Transverse colon (tissue), 4 donors: ENCODE results near the gene DHH. TPM values are rescaled to one million over a fixed set of nuclear protein-coding genes. Genes with fewer than 3 reads are reported as not detected.

Source experiments
- DNase-seq: peaks from one replicate; pipeline ENCODE4 v3.0.0-alpha.2; 2019
- H3K27ac ChIP-seq, 4 donors: fragments of 200-600 bp; sonication (generic); 2 replicates each; pipeline ENCODE4 v1.5.1; 2016 to 2018; ENCODE audit warnings: inconsistent platforms in 4 of 4
- H3K27me3 ChIP-seq: fragments of 200-600 bp; sonication (generic); 2 replicates; pipeline ENCODE4 v1.5.1; 2017; ENCODE audit warnings: inconsistent platforms
- H3K36me3 ChIP-seq, 4 donors: fragments of 200-600 bp; sonication (generic); 2 replicates each; pipeline ENCODE4 v1.5.1; 2017 to 2019; ENCODE audit warnings: inconsistent platforms in 4 of 4
- H3K4me1 ChIP-seq, 4 donors: fragments of 200-600 bp; sonication (generic); 2 replicates each; pipeline ENCODE4 v1.5.1; 2017 to 2020; ENCODE audit warnings: inconsistent platforms in 4 of 4
- H3K4me3 ChIP-seq, 4 donors: fragments of 200-600 bp; sonication (generic); 1 replicate in 1 of 4; 2 replicates in 3 of 4; pipeline versions ENCODE4 v1.5.1 to v1.6.1; 2017 to 2019; ENCODE audit warnings: inconsistent platforms in 4 of 4
- H3K9me3 ChIP-seq, 2 donors: fragments of 200-600 bp; sonication (generic); 2 replicates each; pipeline ENCODE4 v1.5.1; 2017 to 2019; ENCODE audit warnings: inconsistent platforms in 2 of 2
- CTCF ChIP-seq, 5 experiments: fragments of 200-600 bp in 3 of 5; fragments of 450-650 bp in 2 of 5; sonication (generic) in 3 of 5; IDR thresholded peaks; 1 replicate in 2 of 5; 2 replicates in 3 of 5; pipeline ENCODE4 v1.5.1; 2016 to 2017; ENCODE audit warnings: antibody characterized with exemption in 5 of 5, inconsistent platforms in 3 of 5, mild to moderate bottlenecking in 2 of 5, moderate library complexity in 1 of 5
- EP300 ChIP-seq: sonication (generic); formaldehyde crosslinking; IDR thresholded peaks from one replicate; pipeline ENCODE4 v1.6.1; 2017; ENCODE audit warnings: antibody characterized with exemption, low read depth
- POLR2A ChIP-seq: fragments of 450-650 bp; IDR thresholded peaks from one replicate; pipeline ENCODE4 v1.6.1; 2016; ENCODE audit warnings: antibody characterized with exemption, mild to moderate bottlenecking, moderate library complexity
- POLR2AphosphoS5 ChIP-seq, 3 donors: sonication (generic); formaldehyde crosslinking; IDR thresholded peaks; one replicate each; pipeline ENCODE4 v1.6.1; 2016; ENCODE audit warnings: antibody characterized with exemption in 3 of 3
- WGBS, 2 donors: methylation state at CpG; one replicate each; pipeline ENCODE4 v1.1.5; 2018; ENCODE audit warnings: low coverage in 1 of 2; 5-methylcytosine and 5-hydroxymethylcytosine counted together
- in situ Hi-C, 4 donors: fragments of 200-750 bp; cut with MboI; loops; one replicate each; pipeline versions ENCODE4 v1.15.0 to v1.15.1; 2017; ENCODE audit warnings: low sequenced_read_pairs in 3 of 4, low pct_ligation_motif_present in 1 of 4, low pct_unique_long_range_greater_than_20kb in 1 of 4
- intact Hi-C: fragments of 100-400 bp; cut with DNase I; formaldehyde crosslinking; loops from one replicate; pipeline ENCODE4 v1.15.1; 2023; ENCODE audit warnings: low total_unique reads
- total RNA-seq, 4 donors: library from RNA; depleted of rRNA; stranded (reverse); fragments of >200 nt; gene quantifications; one replicate each; pipeline ENCODE4 v1.1.0, GENCODE V29; 2016

DHH gene
- total RNA-seq, 4 donors from 2014 or later: 0.27 to 0.32 TPM; not detected in 2

GRCh38 chr12:49089821-49090773 lies 4.5 kb downstream of the DHH start:
- in situ Hi-C loops: loop anchor here in 3 of 4 donors (10.0 to 25.0 kb wide), 2 partner anchors 145 to 147 kb away; no protein-coding TSS in a partner anchor
- TF ChIP-seq POLR2A (no peak), POLR2AphosphoS5 (IDR thresholded peaks at IDR 0.05) (peak in 1 of 3 donors; percentile 10)
- Histone ChIP-seq H3K27ac (no peak overlapping the region), H3K4me1 (peaks cover 32 to 55% (median 42%) of the 10 kb centered on the region in 4 donors), H3K36me3 (no peaks in the 10 kb centered on the region), H3K9me3 (no peaks in the 10 kb centered on the region), H3K27me3 (peaks cover 67% of the 10 kb centered on the region), H3K4me3 (peak overlapping the region in 2 of 4 donors; percentile 4 to 43)
- intact Hi-C loops: loop anchor here (5.0 to 10.0 kb wide), 2 partner anchors 32 to 145 kb away; no protein-coding TSS in a partner anchor
- WGBS, 2 donors: 4 to 33% methylated on average over 3 to 49 of the region's 88 CpGs
- DNase-seq: no peak

- WGBS, 2 donors: 55 to 57% methylated on average over 2 to 6 of the region's 6 CpGs
- no peak for DNase-seq
- H3K9me3 ChIP-seq: no peaks in the 10 kb centered on the region
- H3K27ac ChIP-seq: no peak overlapping the region
- TF ChIP-seq POLR2A (no peak), POLR2AphosphoS5 (IDR thresholded peaks at IDR 0.05) (no peak), CTCF (IDR thresholded peaks at IDR 0.05) (no peak), EP300 (no peak)
- H3K36me3 ChIP-seq: no peaks in the 10 kb centered on the region
- no peak overlapping the region for H3K4me3 ChIP-seq
- peaks cover 56% of the 10 kb centered on the region for H3K27me3 ChIP-seq
- peaks cover 24 to 47% (median 33%) of the 10 kb centered on the region in 4 donors for H3K4me1 ChIP-seq
- intact Hi-C loops (loop anchor here (5.0 to 10.0 kb wide), 2 partner anchors 33 to 146 kb away; no protein-coding TSS in a partner anchor), in situ Hi-C loops (loop anchor here in 3 of 4 donors (10.0 to 25.0 kb wide), 2 partner anchors 146 to 148 kb away; no protein-coding TSS in a partner anchor)
Measured at GRCh38 chr12:49088932-49089330, 5.7 kb downstream of the DHH start.

- peaks cover 50% of the 10 kb centered on the region for H3K27me3 ChIP-seq
- H3K4me3 ChIP-seq: no peak overlapping the region
- H3K9me3 ChIP-seq: no peaks in the 10 kb centered on the region
- intact Hi-C loops (loop anchor here (5.0 to 10.0 kb wide), 2 partner anchors 34 to 146 kb away; no protein-coding TSS in a partner anchor), in situ Hi-C loops (loop anchor here in 3 of 4 donors (10.0 to 25.0 kb wide), 2 partner anchors 146 to 149 kb away; no protein-coding TSS in a partner anchor)
- H3K27ac ChIP-seq: no peak overlapping the region
- DNase-seq: peak; percentile 73
- H3K36me3 ChIP-seq: no peaks in the 10 kb centered on the region
- 3 to 7% methylated on average over 3 to 18 of the region's 18 CpGs for WGBS, 2 donors
- H3K4me1 ChIP-seq: peaks cover 21 to 42% (median 29%) of the 10 kb centered on the region in 4 donors
- TF ChIP-seq POLR2AphosphoS5 (IDR thresholded peaks at IDR 0.05): no peak
- TF ChIP-seq EP300: no peak
- TF ChIP-seq POLR2A: no peak
- peak; percentile 77 to 90 (median 87) for TF ChIP-seq CTCF (IDR thresholded peaks at IDR 0.05)
Measured at GRCh38 chr12:49088150-49088931, 6.3 kb downstream of the DHH start.

GRCh38 chr12:49086116-49086515 lies 8.5 kb downstream of the DHH start:
- no peak overlapping the region for H3K27ac ChIP-seq
- no peak for DNase-seq
- no peak overlapping the region for H3K4me3 ChIP-seq
- no peak for TF ChIP-seq POLR2AphosphoS5 (IDR thresholded peaks at IDR 0.05)
- in situ Hi-C loops (loop anchor here in 3 of 4 donors (10.0 to 25.0 kb wide), 2 partner anchors 149 to 151 kb away; no protein-coding TSS in a partner anchor), intact Hi-C loops (loop anchor here (5.0 to 10.0 kb wide), 2 partner anchors 36 to 149 kb away; no protein-coding TSS in a partner anchor)
- H3K36me3 ChIP-seq: no peaks in the 10 kb centered on the region
- no peaks in the 10 kb centered on the region for H3K9me3 ChIP-seq
- peaks cover 12 to 26% (median 21%) of the 10 kb centered on the region in 4 donors for H3K4me1 ChIP-seq
- H3K27me3 ChIP-seq: peaks cover 28% of the 10 kb centered on the region
- WGBS, 2 donors: 71 to 77% methylated on average over 2 to 3 of the region's 3 CpGs
